ENCODE results near the gene CYSTM1. TPM values are rescaled to one million over a fixed set of nuclear protein-coding genes. Genes with fewer than 3 reads are reported as not detected.
A peak's percentile ranks its signal among the peaks of the same experiment; 100 is the strongest.

Gene CYSTM1
- total and polyA plus RNA-seq, 2 donors (not counting 3 experiments of a cell fraction or from before 2014, with no cell fraction given) = 28.9 to 41.5 TPM

DNA sequence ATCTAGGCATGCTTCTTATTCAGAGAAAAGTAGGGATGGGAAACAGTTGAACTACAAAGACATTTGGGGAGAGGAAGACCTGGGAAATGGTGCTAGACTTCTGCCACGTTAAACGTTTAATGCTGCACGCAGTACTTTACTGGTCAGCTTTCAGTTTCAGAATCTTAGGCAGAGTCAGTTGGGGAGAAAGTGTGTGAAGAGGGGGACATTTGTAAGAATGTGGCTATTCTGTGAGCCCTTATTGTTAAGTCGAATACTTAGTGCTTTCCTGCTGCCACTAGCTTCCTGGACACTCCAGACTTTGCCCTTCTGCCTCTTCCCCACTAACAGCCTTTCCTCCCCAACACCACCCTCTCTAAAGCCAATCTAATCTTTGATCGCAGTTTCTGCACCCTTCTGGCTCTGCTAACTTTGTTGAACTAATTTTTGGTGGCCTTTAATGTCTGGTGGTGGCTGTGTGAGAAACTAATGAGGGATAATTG is 6.1 kb downstream of the CYSTM1 start:
- no peak overlapping the region for H3K9ac ChIP-seq (replicated peaks; ENCODE audit: extremely low read depth, insufficient read depth, low read length)
- H3K79me2 ChIP-seq (ENCODE audit: control insufficient read depth, insufficient read depth, low read length) = no peaks in the 10 kb centered on the region
- no peak for DNase-seq (ENCODE audit: low read depth, low spot score)
- CTCF ChIA-PET = interaction anchor here (0.5 to 1.2 kb wide), 4 partner anchors 36 to 1335 kb away, joined by 3 to 6 read pairs (median 4); no protein-coding TSS in a partner anchor
- POLR2A ChIA-PET = no interaction called here
- H3K36me3 ChIP-seq (ENCODE audit: control insufficient read depth in 2 of 2, extremely low read depth in 1 of 2, insufficient read depth in 2 of 2, low read length in 2 of 2) = no peaks in the 10 kb centered on the region
- no peaks in the 10 kb centered on the region for H3K27me3 ChIP-seq (ENCODE audit: control insufficient read depth in 2 of 2, insufficient read depth in 2 of 2, low read length in 2 of 2)
- H3K9me3 ChIP-seq (replicated peaks; ENCODE audit: control insufficient read depth, insufficient read depth, low read length) = no peaks in the 10 kb centered on the region
- no peak overlapping the region for H3K4me3 ChIP-seq (replicated peaks in 1 of 3; ENCODE audit: insufficient read depth in 1 of 3, low read depth in 1 of 3, low read length in 3 of 3)
- TF ChIP-seq JUN (IDR thresholded peaks at IDR 0.05; ENCODE audit: borderline replicate concordance, insufficient read depth, insufficient read length, low read depth) (no peak), POLR2A (IDR thresholded peaks at IDR 0.05; ENCODE audit: low read depth, low read length) (no peak), GATA2 (IDR thresholded peaks at IDR 0.05; ENCODE audit: insufficient read depth, insufficient read length, low read depth, low read length) (no peak), EZH2 (IDR thresholded peaks at IDR 0.05; ENCODE audit: borderline replicate concordance, low read depth, low read length, severe bottlenecking) (no peak), MYC (IDR thresholded peaks at IDR 0.05; ENCODE audit: low read depth, low read length) (no peak), FOS (IDR thresholded peaks at IDR 0.05; ENCODE audit: borderline replicate concordance, insufficient read depth, low read length) (no peak), POLR2AphosphoS5 (IDR thresholded peaks at IDR 0.05; ENCODE audit: insufficient read depth, low read depth, low read length) (no peak)
- TF ChIP-seq, protein P1, sequence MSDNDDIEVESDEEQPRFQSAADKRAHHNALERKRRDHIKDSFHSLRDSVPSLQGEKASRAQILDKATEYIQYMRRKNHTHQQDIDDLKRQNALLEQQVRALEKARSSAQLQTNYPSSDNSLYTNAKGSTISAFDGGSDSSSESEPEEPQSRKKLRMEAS (IDR thresholded peaks at IDR 0.05; ENCODE audit: insufficient read depth, insufficient read length) = no peak
- TF ChIP-seq, protein P2, sequence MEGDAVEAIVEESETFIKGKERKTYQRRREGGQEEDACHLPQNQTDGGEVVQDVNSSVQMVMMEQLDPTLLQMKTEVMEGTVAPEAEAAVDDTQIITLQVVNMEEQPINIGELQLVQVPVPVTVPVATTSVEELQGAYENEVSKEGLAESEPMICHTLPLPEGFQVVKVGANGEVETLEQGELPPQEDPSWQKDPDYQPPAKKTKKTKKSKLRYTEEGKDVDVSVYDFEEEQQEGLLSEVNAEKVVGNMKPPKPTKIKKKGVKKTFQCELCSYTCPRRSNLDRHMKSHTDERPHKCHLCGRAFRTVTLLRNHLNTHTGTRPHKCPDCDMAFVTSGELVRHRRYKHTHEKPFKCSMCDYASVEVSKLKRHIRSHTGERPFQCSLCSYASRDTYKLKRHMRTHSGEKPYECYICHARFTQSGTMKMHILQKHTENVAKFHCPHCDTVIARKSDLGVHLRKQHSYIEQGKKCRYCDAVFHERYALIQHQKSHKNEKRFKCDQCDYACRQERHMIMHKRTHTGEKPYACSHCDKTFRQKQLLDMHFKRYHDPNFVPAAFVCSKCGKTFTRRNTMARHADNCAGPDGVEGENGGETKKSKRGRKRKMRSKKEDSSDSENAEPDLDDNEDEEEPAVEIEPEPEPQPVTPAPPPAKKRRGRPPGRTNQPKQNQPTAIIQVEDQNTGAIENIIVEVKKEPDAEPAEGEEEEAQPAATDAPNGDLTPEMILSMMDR (IDR thresholded peaks at IDR 0.05; ENCODE audit: extremely low read depth in 1 of 2, insufficient read depth in 1 of 2, low read depth in 1 of 2, low read length in 2 of 2) = no peak
- no peak for FAIRE-seq
- dilution Hi-C loops (cut with MboI; ENCODE audit: extremely low pct_ligation_motif_present, low sequenced_read_pairs) (no loop called here), intact Hi-C loops (cut with micrococcal nuclease) (no loop called here)
- peak overlapping the region; percentile 17 for H2AFZ ChIP-seq (ENCODE audit: low read depth, low read length)
- H3K4me2 ChIP-seq (ENCODE audit: insufficient read depth, low read length) = no peak overlapping the region
- H3K27ac ChIP-seq (ENCODE audit: insufficient read depth, low read depth, low read length) = no peak overlapping the region
- H4K20me1 ChIP-seq (replicated peaks; ENCODE audit: control insufficient read depth, extremely low read depth, insufficient read depth, low read length) = no peaks in the 10 kb centered on the region
- BruUV-seq (replicated peaks) = no TSS peak
- H3K4me1 ChIP-seq (ENCODE audit: control insufficient read depth, extremely low read depth, insufficient read depth, low read length) = peaks cover 3% of the 10 kb centered on the region
- H3K9me1 ChIP-seq (replicated peaks; ENCODE audit: control insufficient read depth, extremely low read depth, insufficient read depth, low read length) = no peaks in the 10 kb centered on the region
